Osteoblast (primary cell): ENCODE data around the gene KIF4B. TPM values are rescaled to one million over a fixed set of nuclear protein-coding genes. Genes with fewer than 3 reads are reported as not detected.

Experiments
- DNase-seq: peaks from one replicate; pipeline ENCODE4 v3.0.0; 2011; ENCODE audit warnings: low spot score, mixed read lengths; ENCODE audit not compliant: insufficient read length; ENCODE audit errors: missing footprints
- H2AFZ ChIP-seq: 2 replicates; pipeline ENCODE4 v1.6.0; 2011; ENCODE audit warnings: mild to moderate bottlenecking, low read length
- H3K27ac ChIP-seq: 2 replicates; pipeline ENCODE4 v1.5.1; 2011; ENCODE audit warnings: mild to moderate bottlenecking, low read depth, low read length, moderate library complexity
- H3K27me3 ChIP-seq: 2 replicates; pipeline ENCODE4 v1.6.0; 2012; ENCODE audit warnings: mild to moderate bottlenecking, control low read depth, inconsistent platforms, low read length, moderate library complexity; ENCODE audit not compliant: insufficient read depth
- H3K36me3 ChIP-seq: 2 replicates; pipeline ENCODE4 v1.5.1; 2011; ENCODE audit warnings: mild to moderate bottlenecking, low read length, control low read depth, moderate library complexity; ENCODE audit not compliant: insufficient read depth
- H3K4me1 ChIP-seq: 2 replicates; pipeline ENCODE4 v1.5.1; 2011; ENCODE audit warnings: mild to moderate bottlenecking, low read length, control low read depth, moderate library complexity; ENCODE audit not compliant: insufficient read depth
- H3K4me2 ChIP-seq: 2 replicates; pipeline ENCODE4 v1.6.0; 2011; ENCODE audit warnings: mild to moderate bottlenecking, low read length; ENCODE audit not compliant: insufficient read depth
- H3K4me3 ChIP-seq: fragments of 200-600 bp; sonication (generic); 3 replicates; pipeline ENCODE4 v1.5.1; 2012; ENCODE audit warnings: mild to moderate bottlenecking, low read length, inconsistent platforms; ENCODE audit not compliant: insufficient read depth
- H3K79me2 ChIP-seq: 2 replicates; pipeline ENCODE4 v1.6.0; 2012; ENCODE audit warnings: mild to moderate bottlenecking, low read length, control low read depth, inconsistent platforms; ENCODE audit not compliant: insufficient read depth
- H3K9me3 ChIP-seq: 2 replicates; pipeline ENCODE4 v1.5.1; 2011; ENCODE audit warnings: low read depth, low read length, control low read depth
- H4K20me1 ChIP-seq: 2 replicates; pipeline ENCODE4 v1.6.0; 2012; ENCODE audit warnings: mild to moderate bottlenecking, low read length, control low read depth; ENCODE audit not compliant: insufficient read depth
- CTCF ChIP-seq: IDR thresholded peaks from 2 replicates; pipeline ENCODE4 v1.5.1; 2011; ENCODE audit warnings: mild to moderate bottlenecking, low read depth, low read length, moderate library complexity; ENCODE audit errors: extremely low read depth
- total RNA-seq: library from RNA; depleted of rRNA; stranded (reverse); fragments of >200 nt; gene quantifications from 2 replicates; pipeline ENCODE4 v1.2.3, GENCODE V29; 2012

The KIF4B gene
- total RNA-seq, 1 donor: not detected

- Histone ChIP-seq H4K20me1 (no peaks in the 10 kb centered on the region), H3K27me3 (no peaks in the 10 kb centered on the region), H3K9me3 (no peaks in the 10 kb centered on the region), H3K4me2 (no peak overlapping the region), H3K4me3 (no peak overlapping the region), H3K36me3 (no peaks in the 10 kb centered on the region), H3K4me1 (no peaks in the 10 kb centered on the region), H2AFZ (no peak overlapping the region), H3K79me2 (no peaks in the 10 kb centered on the region), H3K27ac (no peak overlapping the region)
- TF ChIP-seq CTCF: no peak
- DNase-seq: no peak
Measured at GRCh38 chr5:155023320-155023719, 9.8 kb downstream of the KIF4B start.

DNA sequence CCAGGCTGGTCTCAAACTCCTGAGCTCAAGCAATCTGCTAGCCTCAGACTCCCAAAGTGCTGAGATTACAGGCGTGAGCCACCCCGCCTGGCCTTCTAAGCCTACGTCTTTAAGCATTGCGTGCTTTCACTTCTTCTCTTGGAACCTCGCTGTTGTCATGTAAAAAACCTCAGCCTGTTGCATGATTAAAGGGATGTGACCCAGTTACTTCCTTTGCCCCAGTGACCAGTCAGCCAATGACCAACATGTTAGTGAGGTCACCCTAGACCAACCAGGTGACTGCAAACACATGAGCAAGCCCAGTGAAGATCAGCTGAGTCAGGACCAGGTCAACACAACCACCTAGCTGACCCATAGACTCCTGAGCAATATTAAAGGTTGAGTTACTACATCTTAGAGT is 10.5 kb downstream of the KIF4B start:
- no peaks in the 10 kb centered on the region for H3K27me3 ChIP-seq
- H3K9me3 ChIP-seq: no peaks in the 10 kb centered on the region
- H3K4me2 ChIP-seq: no peak overlapping the region
- no peak overlapping the region for H2AFZ ChIP-seq
- TF ChIP-seq CTCF: no peak
- no peaks in the 10 kb centered on the region for H3K36me3 ChIP-seq
- H4K20me1 ChIP-seq: no peaks in the 10 kb centered on the region
- H3K79me2 ChIP-seq: no peaks in the 10 kb centered on the region
- H3K4me3 ChIP-seq: no peak overlapping the region
- DNase-seq: no peak
- H3K4me1 ChIP-seq: no peaks in the 10 kb centered on the region
- H3K27ac ChIP-seq: no peak overlapping the region

DNA sequence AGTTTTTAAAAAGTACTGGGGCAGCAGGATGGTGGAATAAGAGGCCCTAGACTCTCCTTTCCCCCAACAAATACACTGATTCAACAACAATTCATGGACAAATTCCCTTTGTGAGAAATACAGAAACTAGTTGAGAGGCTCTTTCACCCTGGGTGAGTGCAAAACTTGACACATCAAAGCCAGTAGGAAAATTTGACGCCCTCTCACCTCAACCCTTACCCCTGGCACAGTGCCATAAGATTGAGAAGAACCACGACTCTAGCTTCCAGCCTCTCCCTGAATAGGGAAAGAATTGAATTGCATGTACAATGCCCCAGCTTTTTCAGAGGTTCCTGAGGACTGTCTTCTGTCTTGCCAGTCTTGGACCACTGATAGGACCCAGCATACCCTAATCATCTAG is 12.3 kb downstream of the KIF4B start:
- H3K4me1 ChIP-seq: no peaks in the 10 kb centered on the region

GRCh38 chr5:155027993-155028629 is 14.6 kb downstream of the KIF4B start:
- Histone ChIP-seq H3K27me3 (no peaks in the 10 kb centered on the region), H3K4me2 (no peak overlapping the region), H3K9me3 (no peaks in the 10 kb centered on the region), H3K79me2 (no peaks in the 10 kb centered on the region), H2AFZ (no peak overlapping the region), H3K36me3 (no peaks in the 10 kb centered on the region), H3K27ac (no peak overlapping the region), H3K4me3 (no peak overlapping the region), H3K4me1 (no peaks in the 10 kb centered on the region), H4K20me1 (no peaks in the 10 kb centered on the region)
- no peak for DNase-seq
- no peak for TF ChIP-seq CTCF

More for the DNA sequence above, 12.3 kb downstream of the KIF4B start:
- no peak for TF ChIP-seq CTCF
- no peaks in the 10 kb centered on the region for H3K9me3 ChIP-seq
- H3K36me3 ChIP-seq: no peaks in the 10 kb centered on the region
- no peak overlapping the region for H3K27ac ChIP-seq
- no peak overlapping the region for H3K4me2 ChIP-seq
- DNase-seq: no peak
- no peaks in the 10 kb centered on the region for H3K27me3 ChIP-seq
- H4K20me1 ChIP-seq: no peaks in the 10 kb centered on the region
- no peak overlapping the region for H2AFZ ChIP-seq
- H3K79me2 ChIP-seq: no peaks in the 10 kb centered on the region
- no peak overlapping the region for H3K4me3 ChIP-seq
